BJ (cell line): ENCODE data around the gene PHF20. TPM values are rescaled to one million over a fixed set of nuclear protein-coding genes. Genes with fewer than 3 reads are reported as not detected.

Source experiments
- CTCF ChIA-PET: fragments of 350-600 bp; formaldehyde crosslinking; extraction: SDS; loops from one replicate; lab custom pipeline; 2021; ENCODE audit warnings: antibody characterized with exemption, inconsistent platforms; lab: Yijun Ruan, JAX
- POLR2A ChIA-PET: fragments of 300-600 bp; sonication (Branson Sonifier 250); formaldehyde crosslinking; extraction: SDS; loops from one replicate; lab custom pipeline; 2021; ENCODE audit warnings: antibody characterized with exemption; lab: Charles Lee
- DNase-seq: peaks from one replicate; pipeline ENCODE4 v3.0.0-alpha.2; 2011; ENCODE audit warnings: low read depth
- H3K27me3 ChIP-seq: 2 replicates; pipeline ENCODE4 v1.6.0; 2011; ENCODE audit warnings: low read length; ENCODE audit not compliant: control insufficient read depth, insufficient read depth
- H3K36me3 ChIP-seq: 2 replicates; pipeline ENCODE4 v1.5.1; 2011; ENCODE audit warnings: low read length; ENCODE audit not compliant: control insufficient read depth, insufficient read depth
- H3K4me3 ChIP-seq: 2 replicates; pipeline ENCODE4 v1.5.1; 2011; ENCODE audit warnings: low read depth, mild to moderate bottlenecking, control low read depth, low read length
- polyA plus RNA-seq: library from polyadenylated mRNA; depleted of rRNA; stranded (reverse); fragments of >200 nt; gene quantifications from 2 replicates; pipeline ENCODE4 v1.2.3, GENCODE V29; 2011
- TF ChIP-seq, protein P1 (sequence below): IDR thresholded peaks from 2 replicates; pipeline ENCODE4 v1.5.1; 2011; ENCODE audit warnings: low read depth, mild to moderate bottlenecking, control low read depth, inconsistent platforms, low read length, moderate library complexity; ENCODE audit not compliant: insufficient read depth

Gene PHF20
- polyA plus RNA-seq, 1 experiment = 24.9 TPM

DNA sequence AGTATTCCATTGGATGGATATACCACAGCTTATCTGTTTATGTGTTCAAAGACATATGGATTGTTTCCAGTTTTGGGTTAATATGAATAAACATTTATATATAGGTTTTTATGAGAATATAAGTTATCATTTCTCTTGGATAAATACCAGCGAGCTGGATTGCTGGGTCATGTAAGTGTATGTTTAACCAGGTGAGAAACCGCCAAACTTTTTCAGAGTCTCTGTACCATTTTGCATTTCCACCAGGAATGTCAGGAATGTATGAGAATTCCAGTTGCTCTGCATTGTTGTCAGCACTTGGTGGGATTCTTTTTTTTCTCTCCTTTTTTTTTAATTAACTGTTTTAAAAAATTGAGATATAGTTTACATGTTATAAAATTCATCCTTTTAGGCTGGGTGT lies 52.1 kb downstream of the PHF20 start:
- H3K36me3 ChIP-seq = no peaks in the 10 kb centered on the region
- POLR2A ChIA-PET = no interaction called here
- H3K27me3 ChIP-seq = no peaks in the 10 kb centered on the region
- DNase-seq = no peak
- CTCF ChIA-PET = no interaction called here
- TF ChIP-seq, protein P1, sequence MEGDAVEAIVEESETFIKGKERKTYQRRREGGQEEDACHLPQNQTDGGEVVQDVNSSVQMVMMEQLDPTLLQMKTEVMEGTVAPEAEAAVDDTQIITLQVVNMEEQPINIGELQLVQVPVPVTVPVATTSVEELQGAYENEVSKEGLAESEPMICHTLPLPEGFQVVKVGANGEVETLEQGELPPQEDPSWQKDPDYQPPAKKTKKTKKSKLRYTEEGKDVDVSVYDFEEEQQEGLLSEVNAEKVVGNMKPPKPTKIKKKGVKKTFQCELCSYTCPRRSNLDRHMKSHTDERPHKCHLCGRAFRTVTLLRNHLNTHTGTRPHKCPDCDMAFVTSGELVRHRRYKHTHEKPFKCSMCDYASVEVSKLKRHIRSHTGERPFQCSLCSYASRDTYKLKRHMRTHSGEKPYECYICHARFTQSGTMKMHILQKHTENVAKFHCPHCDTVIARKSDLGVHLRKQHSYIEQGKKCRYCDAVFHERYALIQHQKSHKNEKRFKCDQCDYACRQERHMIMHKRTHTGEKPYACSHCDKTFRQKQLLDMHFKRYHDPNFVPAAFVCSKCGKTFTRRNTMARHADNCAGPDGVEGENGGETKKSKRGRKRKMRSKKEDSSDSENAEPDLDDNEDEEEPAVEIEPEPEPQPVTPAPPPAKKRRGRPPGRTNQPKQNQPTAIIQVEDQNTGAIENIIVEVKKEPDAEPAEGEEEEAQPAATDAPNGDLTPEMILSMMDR = no peak
- H3K4me3 ChIP-seq = no peak overlapping the region

DNA sequence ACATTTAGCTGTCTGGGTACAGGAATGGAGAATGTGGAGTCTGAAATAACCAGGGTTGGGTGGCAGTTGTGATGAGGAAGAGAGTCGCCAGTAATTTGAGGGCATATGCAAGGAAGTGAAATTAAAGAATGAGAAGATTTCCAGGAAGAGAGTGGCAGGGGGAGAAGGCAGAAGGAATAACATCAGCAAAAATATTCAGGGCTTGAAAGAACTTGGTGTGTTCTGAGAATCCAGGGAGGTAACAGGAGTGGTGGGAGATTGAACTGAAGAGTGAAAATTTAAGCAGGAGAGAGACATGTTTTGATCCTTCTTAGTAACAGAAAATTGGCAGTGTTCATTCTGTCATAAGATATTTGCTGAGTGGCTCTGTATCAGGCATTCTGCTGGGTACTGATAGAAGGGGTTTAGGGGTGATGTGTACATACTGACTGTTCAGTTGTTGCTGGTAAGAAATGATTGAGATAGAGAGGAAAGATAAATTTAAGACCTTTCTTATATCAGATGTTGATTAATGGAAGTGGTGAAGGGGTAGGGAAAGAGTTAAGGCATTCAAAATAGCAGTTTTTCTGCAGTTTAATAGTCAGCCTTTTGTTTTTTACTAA lies 54.7 kb downstream of the PHF20 start:
- Histone ChIP-seq H3K36me3 (no peaks in the 10 kb centered on the region), H3K4me3 (no peak overlapping the region), H3K27me3 (no peaks in the 10 kb centered on the region)
- DNase-seq = no peak
- ChIA-PET POLR2A (no interaction called here), CTCF (no interaction called here)
- TF ChIP-seq, protein P1 = no peak

DNA sequence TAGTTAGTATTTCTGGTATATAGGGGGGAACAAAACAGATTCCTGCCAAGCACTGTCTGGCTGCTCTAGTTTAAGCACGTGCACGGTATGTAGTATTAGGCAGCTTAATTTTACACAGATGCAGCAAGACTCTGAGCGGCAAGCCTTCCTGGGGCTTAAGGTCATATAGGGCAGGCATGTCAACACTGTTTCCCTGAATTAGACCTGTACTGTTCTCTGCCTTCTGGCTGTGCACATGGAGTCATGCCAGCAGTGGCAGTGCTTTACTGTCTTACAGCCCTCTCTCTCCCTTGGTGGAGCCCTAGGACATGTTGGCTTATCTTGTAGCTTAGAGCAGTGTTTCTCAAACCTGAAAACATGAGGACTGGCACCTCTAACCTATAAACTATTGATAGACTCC lies 56.6 kb downstream of the PHF20 start:
- Histone ChIP-seq H3K4me3 (no peak overlapping the region), H3K36me3 (no peaks in the 10 kb centered on the region), H3K27me3 (no peaks in the 10 kb centered on the region)
- DNase-seq = no peak
- ChIA-PET POLR2A (no interaction called here), CTCF (interaction anchor here (0.5 to 0.7 kb wide), 2 partner anchors 9 to 315 kb away, joined by 3 read pairs; no protein-coding TSS in a partner anchor)
- TF ChIP-seq, protein P1 = no peak

DNA sequence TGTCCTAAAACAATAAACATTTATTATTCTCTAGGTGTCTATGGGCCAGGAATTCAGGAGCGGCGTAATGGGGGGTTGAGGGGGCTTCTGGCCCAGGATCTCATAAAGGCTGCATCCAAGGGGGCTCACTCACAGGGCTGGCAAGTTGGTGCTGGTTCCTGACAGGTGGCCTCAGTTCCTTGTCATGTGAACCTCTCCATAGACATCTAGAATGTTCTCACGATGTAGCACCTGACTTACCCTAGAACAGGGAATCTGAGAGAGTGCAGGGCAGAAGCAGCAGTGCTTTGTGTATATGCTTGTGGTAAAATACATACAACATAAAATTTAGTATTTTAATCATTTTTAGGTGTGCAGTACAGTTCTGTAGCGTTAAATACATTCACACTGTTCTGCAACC lies 57.1 kb downstream of the PHF20 start:
- H3K27me3 ChIP-seq = no peaks in the 10 kb centered on the region
- TF ChIP-seq, protein P1 = no peak
- CTCF ChIA-PET = interaction anchor here (0.5 to 0.7 kb wide), 2 partner anchors 8 to 314 kb away, joined by 3 read pairs; no protein-coding TSS in a partner anchor
- no peak overlapping the region for H3K4me3 ChIP-seq
- DNase-seq = no peak
- POLR2A ChIA-PET = no interaction called here
- no peaks in the 10 kb centered on the region for H3K36me3 ChIP-seq

DNA sequence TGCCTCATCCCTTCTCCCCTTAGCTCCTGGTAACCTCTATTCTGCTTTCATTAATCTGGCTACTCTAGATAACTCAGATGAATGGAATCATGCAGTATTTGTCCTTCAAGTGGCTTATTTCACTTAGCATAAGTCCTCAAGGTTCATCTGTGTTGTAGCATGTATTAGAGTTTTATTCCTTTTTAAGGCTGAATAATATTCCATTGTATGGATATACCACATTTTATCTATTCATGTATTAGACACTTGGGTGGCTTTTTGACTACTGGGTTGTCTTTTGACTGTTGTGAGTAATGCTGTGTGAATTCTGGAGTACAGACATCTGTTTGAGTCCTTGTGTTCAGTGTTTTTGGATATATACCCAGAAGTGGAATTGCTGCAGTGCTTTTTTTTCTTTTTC lies 58.4 kb downstream of the PHF20 start:
- H3K36me3 ChIP-seq = no peaks in the 10 kb centered on the region
- no peaks in the 10 kb centered on the region for H3K27me3 ChIP-seq
- POLR2A ChIA-PET = interaction anchor here (0.6 kb wide), 1 partner anchor 1608 kb away, joined by 5 read pairs; no protein-coding TSS in a partner anchor
- TF ChIP-seq, protein P1 = no peak
- CTCF ChIA-PET = no interaction called here
- no peak for DNase-seq
- no peak overlapping the region for H3K4me3 ChIP-seq
